Measurements from ENCODE around the gene MSRB1. TPM values are rescaled to one million over a fixed set of nuclear protein-coding genes. Genes with fewer than 3 reads are reported as not detected.
A peak's percentile ranks its signal among the peaks of the same experiment; 100 is the strongest.

The MSRB1 gene
- total and polyA plus RNA-seq, 5 donors from 2014 or later, result 8.3 to 50.9 (median 27.8) TPM

GRCh38 chr16:1976951-1977874 is 34.2 kb upstream of the MSRB1 start:
- Mint-ChIP-seq H3K27ac (no peak overlapping the region), H3K9me3 (no peaks in the 10 kb centered on the region), H3K27me3 (peaks cover 25% of the 10 kb centered on the region), H3K36me3 (peaks cover 6% of the 10 kb centered on the region), H3K4me1 (peaks cover 0 to 15% (median 1%) of the 10 kb centered on the region in 4 donors), H3K4me3 (no peak overlapping the region)
- Histone ChIP-seq H3K4me1 (ENCODE audit: control insufficient read depth, insufficient read depth, low read length, poor library complexity, severe bottlenecking) (peaks cover 19% of the 10 kb centered on the region), H3K27ac (ENCODE audit: insufficient read depth, low read length, poor library complexity, severe bottlenecking) (no peak overlapping the region), H3K4me3 (ENCODE audit: low read depth, low read length) (no peak overlapping the region), H3K9me3 (ENCODE audit: control insufficient read depth in 2 of 2, low read length in 2 of 2) (no peaks in the 10 kb centered on the region), H3K27me3 (ENCODE audit: control insufficient read depth, insufficient read depth, low read length) (peaks cover 9% of the 10 kb centered on the region), H3K36me3 (ENCODE audit: control insufficient read depth, insufficient read depth, low read length) (peaks cover 33% of the 10 kb centered on the region)
- DNase-seq (no peak), ATAC-seq (ENCODE audit: low read depth in 2 of 2) (no peak)

- no peak overlapping the region for H3K27ac ChIP-seq (ENCODE audit: insufficient read depth, low read length, poor library complexity, severe bottlenecking)
- H3K4me1 ChIP-seq (ENCODE audit: control insufficient read depth, insufficient read depth, low read length, poor library complexity, severe bottlenecking), result peaks cover 25% of the 10 kb centered on the region
- H3K4me3 ChIP-seq (ENCODE audit: low read depth, low read length), result no peak overlapping the region
- H3K36me3 ChIP-seq (ENCODE audit: control insufficient read depth, insufficient read depth, low read length), result peaks cover 33% of the 10 kb centered on the region
- no peaks in the 10 kb centered on the region for H3K9me3 Mint-ChIP-seq
- H3K36me3 Mint-ChIP-seq, result peaks cover 6% of the 10 kb centered on the region
- H3K27me3 Mint-ChIP-seq, result peaks cover 22% of the 10 kb centered on the region
- DNase-seq, result no peak
- H3K27me3 ChIP-seq (ENCODE audit: control insufficient read depth, insufficient read depth, low read length), result no peaks in the 10 kb centered on the region
- no peaks in the 10 kb centered on the region for H3K9me3 ChIP-seq (ENCODE audit: control insufficient read depth in 2 of 2, low read length in 2 of 2)
- H3K27ac Mint-ChIP-seq, result no peak overlapping the region
- no peak for ATAC-seq (ENCODE audit: low read depth in 2 of 2)
- H3K4me3 Mint-ChIP-seq, result no peak overlapping the region
- H3K4me1 Mint-ChIP-seq, result peaks cover 6 to 22% (median 8%) of the 10 kb centered on the region in 4 donors
Measured at GRCh38 chr16:1976216-1976520, 33.2 kb upstream of the MSRB1 start.

- ATAC-seq (ENCODE audit: low read depth in 2 of 2), result no peak
- Mint-ChIP-seq H3K27me3 (peaks cover 17% of the 10 kb centered on the region), H3K4me3 (peak overlapping the region in 2 of 4 donors; percentile 10 to 24), H3K4me1 (peaks cover 6 to 27% (median 11%) of the 10 kb centered on the region in 4 donors), H3K27ac (no peak overlapping the region), H3K9me3 (no peaks in the 10 kb centered on the region), H3K36me3 (peaks cover 6% of the 10 kb centered on the region)
- peaks cover 33% of the 10 kb centered on the region for H3K36me3 ChIP-seq (ENCODE audit: control insufficient read depth, insufficient read depth, low read length)
- peaks cover 31% of the 10 kb centered on the region for H3K4me1 ChIP-seq (ENCODE audit: control insufficient read depth, insufficient read depth, low read length, poor library complexity, severe bottlenecking)
- DNase-seq, result no peak
- H3K27me3 ChIP-seq (ENCODE audit: control insufficient read depth, insufficient read depth, low read length), result no peaks in the 10 kb centered on the region
- no peak overlapping the region for H3K27ac ChIP-seq (ENCODE audit: insufficient read depth, low read length, poor library complexity, severe bottlenecking)
- H3K9me3 ChIP-seq (ENCODE audit: control insufficient read depth in 2 of 2, low read length in 2 of 2), result no peaks in the 10 kb centered on the region
- no peak overlapping the region for H3K4me3 ChIP-seq (ENCODE audit: low read depth, low read length)
Measured at GRCh38 chr16:1975432-1976215, 32.6 kb upstream of the MSRB1 start.

GRCh38 chr16:1974157-1975070 is 31.4 kb upstream of the MSRB1 start:
- ATAC-seq (ENCODE audit: low read depth in 2 of 2) (no peak), DNase-seq (no peak)
- Mint-ChIP-seq H3K4me1 (peaks cover 6 to 31% (median 11%) of the 10 kb centered on the region in 4 donors), H3K4me3 (peak overlapping the region in 2 of 4 donors; percentile 62 to 96), H3K27me3 (peaks cover 14% of the 10 kb centered on the region), H3K27ac (no peak overlapping the region), H3K36me3 (peaks cover 6% of the 10 kb centered on the region), H3K9me3 (no peaks in the 10 kb centered on the region)
- Histone ChIP-seq H3K27ac (ENCODE audit: insufficient read depth, low read length, poor library complexity, severe bottlenecking) (no peak overlapping the region), H3K27me3 (ENCODE audit: control insufficient read depth, insufficient read depth, low read length) (no peaks in the 10 kb centered on the region), H3K9me3 (ENCODE audit: control insufficient read depth in 2 of 2, low read length in 2 of 2) (no peaks in the 10 kb centered on the region), H3K4me1 (ENCODE audit: control insufficient read depth, insufficient read depth, low read length, poor library complexity, severe bottlenecking) (peaks cover 24% of the 10 kb centered on the region), H3K36me3 (ENCODE audit: control insufficient read depth, insufficient read depth, low read length) (peaks cover 33% of the 10 kb centered on the region), H3K4me3 (ENCODE audit: low read depth, low read length) (no peak overlapping the region)

GRCh38 chr16:1973461-1974156 is 30.6 kb upstream of the MSRB1 start:
- Mint-ChIP-seq H3K4me1 (peaks cover 6 to 31% (median 11%) of the 10 kb centered on the region in 4 donors), H3K27me3 (peaks cover 14% of the 10 kb centered on the region), H3K4me3 (peak overlapping the region; percentile 27 to 96 (median 50)), H3K9me3 (no peaks in the 10 kb centered on the region), H3K36me3 (peaks cover 6% of the 10 kb centered on the region), H3K27ac (no peak overlapping the region)
- DNase-seq, result no peak
- no peaks in the 10 kb centered on the region for H3K9me3 ChIP-seq (ENCODE audit: control insufficient read depth in 2 of 2, low read length in 2 of 2)
- peaks cover 24% of the 10 kb centered on the region for H3K4me1 ChIP-seq (ENCODE audit: control insufficient read depth, insufficient read depth, low read length, poor library complexity, severe bottlenecking)
- peaks cover 33% of the 10 kb centered on the region for H3K36me3 ChIP-seq (ENCODE audit: control insufficient read depth, insufficient read depth, low read length)
- H3K27ac ChIP-seq (ENCODE audit: insufficient read depth, low read length, poor library complexity, severe bottlenecking), result no peak overlapping the region
- no peak overlapping the region for H3K4me3 ChIP-seq (ENCODE audit: low read depth, low read length)
- ATAC-seq (ENCODE audit: low read depth in 2 of 2), result no peak
- no peaks in the 10 kb centered on the region for H3K27me3 ChIP-seq (ENCODE audit: control insufficient read depth, insufficient read depth, low read length)

GRCh38 chr16:1972490-1972877 is 29.5 kb upstream of the MSRB1 start:
- H3K27ac Mint-ChIP-seq, result peak overlapping the region in 1 of 3 donors; percentile 94
- ATAC-seq (ENCODE audit: low read depth in 2 of 2), result no peak

More at GRCh38 chr16:1972490-1972877, 29.5 kb upstream of the MSRB1 start:
- no peaks in the 10 kb centered on the region for H3K9me3 ChIP-seq (ENCODE audit: control insufficient read depth in 2 of 2, low read length in 2 of 2)
- Mint-ChIP-seq H3K4me3 (peak overlapping the region; percentile 91 to 98 (median 96)), H3K9me3 (no peaks in the 10 kb centered on the region), H3K36me3 (peaks cover 6% of the 10 kb centered on the region), H3K27me3 (peaks cover 14% of the 10 kb centered on the region), H3K4me1 (peaks cover 6 to 31% (median 11%) of the 10 kb centered on the region in 4 donors)
- H3K27me3 ChIP-seq (ENCODE audit: control insufficient read depth, insufficient read depth, low read length), result no peaks in the 10 kb centered on the region
- peak overlapping the region; percentile 92 for H3K27ac ChIP-seq (ENCODE audit: insufficient read depth, low read length, poor library complexity, severe bottlenecking)
- peaks cover 23% of the 10 kb centered on the region for H3K36me3 ChIP-seq (ENCODE audit: control insufficient read depth, insufficient read depth, low read length)
- DNase-seq, result no peak
- H3K4me3 ChIP-seq (ENCODE audit: low read depth, low read length), result no peak overlapping the region
- H3K4me1 ChIP-seq (ENCODE audit: control insufficient read depth, insufficient read depth, low read length, poor library complexity, severe bottlenecking), result peaks cover 24% of the 10 kb centered on the region

Measured in CD4-positive, CD25-positive, alpha-beta regulatory T cell (primary cell).